GM21737 (cell line): ENCODE data around the gene C16orf74.
A peak's percentile ranks its signal among the peaks of the same experiment; 100 is the strongest.

Source experiments
- ATAC-seq: cut with Tn5 transposase; IDR thresholded peaks from one replicate; pipeline ENCODE4 v1.9.1; 2021; ENCODE audit warnings: mild to moderate bottlenecking, moderate library complexity; ENCODE audit not compliant: unreplicated experiment

The C16orf74 gene

DNA sequence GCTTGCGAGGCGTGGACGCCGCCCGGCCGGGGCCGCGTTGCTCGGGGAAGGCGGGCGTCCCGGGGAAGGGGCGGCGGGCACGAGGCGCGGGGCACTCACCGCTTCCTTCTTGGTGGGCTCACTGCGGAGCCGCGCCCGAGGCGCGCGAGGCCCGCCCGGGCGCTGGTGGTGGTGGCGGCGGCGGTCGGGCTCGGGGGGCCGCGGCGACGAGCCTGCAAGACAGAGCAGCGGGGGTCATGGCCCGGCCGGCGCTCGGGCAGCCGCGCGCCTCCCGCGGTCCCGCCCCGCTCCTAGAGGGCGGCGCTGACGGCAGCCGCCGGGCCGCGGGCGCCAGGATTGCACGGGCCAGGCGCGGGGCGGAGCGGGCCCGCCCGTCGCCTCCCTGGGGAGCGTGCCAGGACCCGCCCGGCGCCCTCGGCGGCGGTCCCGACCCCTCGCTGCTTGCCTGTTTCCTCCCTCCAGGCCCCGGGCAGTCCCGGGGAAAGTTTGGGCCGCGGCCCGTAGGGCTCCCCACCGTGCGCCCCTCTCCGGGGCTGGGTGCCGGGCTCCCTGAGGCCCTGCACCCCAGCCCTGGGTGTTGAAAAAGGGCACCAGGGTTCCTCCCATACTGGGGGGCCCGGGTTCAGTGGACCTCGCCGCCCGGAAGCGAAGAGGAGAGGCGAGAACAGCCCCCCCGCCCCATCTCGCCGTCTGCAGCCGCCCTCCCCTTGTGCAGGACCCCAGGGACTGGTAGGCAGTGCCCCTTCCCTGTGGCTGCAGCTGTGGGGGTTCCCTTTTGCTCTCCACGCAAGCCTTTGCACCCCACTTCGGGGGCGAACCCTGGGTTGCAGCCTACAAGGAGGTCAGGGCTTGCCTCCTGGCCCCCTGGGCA lies at the start of gene C16orf74:
Gene C16orf74, minus strand, starts transcription at position 270 of the 871 bp plus-strand sequence. CDS start 15,879 bp downstream, outside the sequence.
- ATAC-seq: peak; percentile 42

GRCh38 chr16:85800321-85800669 lies 49.4 kb upstream of the C16orf74 start:
- peak; percentile 5 for ATAC-seq

GRCh38 chr16:85799497-85800320 lies 48.8 kb upstream of the C16orf74 start, which contains the start of the genes COX4I1 and EMC8:
COX4I1 (plus strand) TSS chr16:85799695; CDS start chr16:85801206, 1,511 bp downstream.
EMC8 (minus strand) TSS chr16:85799544; CDS start chr16:85799295, 249 bp downstream.
- peak; percentile 68 for ATAC-seq

DNA sequence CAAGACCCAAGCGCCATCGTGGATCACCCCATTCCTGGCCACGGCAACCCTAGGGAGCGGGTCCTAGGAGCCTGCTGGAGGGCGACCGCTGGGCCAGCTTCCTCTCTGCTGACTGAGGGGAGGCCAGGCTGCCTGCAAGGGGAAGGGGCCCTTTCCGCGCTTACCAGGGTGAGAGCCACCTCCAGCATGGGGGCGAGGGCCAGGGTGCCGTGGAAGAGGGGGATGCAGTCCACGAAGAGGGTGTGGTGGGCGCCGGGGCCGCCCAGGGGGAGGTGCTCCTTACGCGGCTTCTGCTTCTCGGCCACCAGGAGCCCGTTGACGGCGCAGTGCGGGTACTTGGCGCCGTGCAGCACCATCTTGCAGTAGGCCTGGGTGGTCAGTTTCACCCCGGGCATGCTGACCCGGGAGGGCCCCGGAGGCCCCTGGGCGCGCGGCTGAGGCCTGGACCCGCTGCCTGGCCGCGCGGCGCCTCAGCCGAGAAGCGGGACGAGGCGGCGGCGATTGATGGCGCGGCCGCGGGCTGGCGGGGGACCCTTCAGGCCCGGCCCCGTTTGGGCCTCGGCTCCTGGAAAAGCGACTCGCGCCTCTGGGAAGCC lies 48.1 kb upstream of the C16orf74 start:
- peak; percentile 14 for ATAC-seq

- ATAC-seq: no peak
Observed at GRCh38 chr16:85798283-85798776, 47.4 kb upstream of the C16orf74 start.

GRCh38 chr16:85796599-85796998 lies 45.7 kb upstream of the C16orf74 start:
- no peak for ATAC-seq

DNA sequence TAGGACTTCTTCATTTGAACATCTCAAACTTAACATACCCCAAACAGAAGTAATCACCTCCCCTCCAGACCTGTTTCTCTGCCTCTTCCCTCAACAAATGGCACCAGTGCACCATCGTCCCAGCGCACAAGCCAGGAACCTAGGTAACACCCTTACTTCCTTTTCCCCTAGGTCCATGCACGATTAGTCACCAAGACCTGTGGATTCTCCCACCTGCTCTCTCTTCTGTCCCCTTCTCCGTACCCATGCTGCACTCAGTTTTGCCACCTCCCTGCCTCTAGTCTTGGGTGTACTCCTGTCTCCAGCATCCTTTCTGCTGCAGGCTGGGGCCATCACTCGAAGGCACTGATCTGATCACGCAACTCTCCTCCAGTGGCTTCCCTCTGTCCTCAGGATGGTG lies 45.3 kb upstream of the C16orf74 start:
- no peak for ATAC-seq

DNA sequence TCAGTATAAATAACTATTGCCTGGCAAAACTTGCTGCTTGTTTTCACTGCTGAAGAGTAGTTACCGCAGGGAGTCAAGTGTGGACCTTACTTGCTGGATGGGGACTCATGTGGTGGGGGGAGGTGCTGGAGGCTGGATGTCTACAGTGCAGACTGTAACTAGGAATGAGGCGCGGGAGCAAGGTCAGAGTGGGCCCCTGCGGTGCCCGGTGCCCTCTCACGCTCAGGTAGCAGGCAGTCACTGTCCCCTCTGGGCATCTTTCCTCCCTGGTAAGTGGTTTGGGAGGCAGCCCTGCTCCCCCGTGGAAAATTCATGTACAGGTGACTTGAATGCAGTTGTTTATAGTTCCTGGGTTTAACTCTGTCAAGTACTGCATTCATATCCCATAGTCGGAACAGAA lies 43.8 kb upstream of the C16orf74 start:
- ATAC-seq: no peak

- no peak for ATAC-seq
Observed at GRCh38 chr16:85793662-85794298, 42.9 kb upstream of the C16orf74 start.

DNA sequence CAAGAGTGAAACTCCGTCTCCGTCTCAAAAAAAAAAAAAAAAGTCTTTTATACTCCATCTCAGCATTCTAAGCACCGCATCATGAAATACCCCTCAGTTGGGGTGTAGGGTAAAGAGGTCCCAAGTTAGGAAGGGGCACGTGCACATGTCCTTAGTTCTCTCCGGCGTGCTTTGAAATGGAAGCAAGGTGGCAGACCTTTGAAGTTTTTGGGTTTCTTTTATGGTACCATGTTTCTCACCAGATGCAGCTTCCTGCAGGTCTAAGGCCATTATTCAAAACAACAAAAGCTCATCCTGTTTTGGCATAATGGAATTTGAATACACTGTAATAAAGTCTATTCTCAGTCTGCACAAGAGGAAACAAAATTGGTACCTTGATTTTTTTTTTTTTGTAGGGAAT lies 38.9 kb upstream of the C16orf74 start:
- no peak for ATAC-seq

DNA sequence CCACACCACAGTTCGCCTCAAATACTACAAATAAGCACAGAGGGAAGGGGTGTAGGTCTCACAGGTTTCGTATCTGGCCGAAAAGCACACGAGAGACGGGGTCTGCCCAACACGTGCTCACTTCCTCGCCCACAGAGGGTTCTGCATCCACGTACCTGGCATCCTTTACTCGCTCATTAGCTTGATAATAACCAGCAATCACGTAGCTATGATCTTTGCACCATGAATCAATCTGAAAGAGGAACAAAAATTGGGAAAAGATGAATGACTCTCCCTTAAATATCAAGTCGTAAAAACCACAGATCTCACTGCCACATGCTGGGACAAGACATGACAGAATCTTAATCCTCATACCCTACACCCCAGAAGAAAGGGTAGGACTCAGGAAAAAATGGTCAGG lies 37.9 kb upstream of the C16orf74 start:
- ATAC-seq: no peak

DNA sequence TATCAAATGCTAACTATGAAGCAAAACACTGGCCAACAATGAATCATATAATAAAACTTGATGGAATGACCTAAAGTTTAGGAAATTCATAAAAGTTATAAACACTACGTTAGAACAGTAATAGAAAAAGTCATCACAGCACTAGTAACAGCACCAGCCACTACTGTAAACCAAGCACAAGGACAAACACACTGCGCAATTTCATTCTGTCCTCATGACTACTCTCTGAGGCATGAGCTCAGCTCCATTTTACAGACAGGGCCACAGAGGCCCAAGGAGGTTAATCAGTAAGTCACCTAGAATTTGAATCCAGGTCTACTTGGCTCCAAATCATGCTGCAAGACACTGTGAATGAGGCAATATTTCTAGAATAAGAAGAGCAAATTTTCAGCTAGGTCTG lies 35.0 kb upstream of the C16orf74 start:
- ATAC-seq: no peak

DNA sequence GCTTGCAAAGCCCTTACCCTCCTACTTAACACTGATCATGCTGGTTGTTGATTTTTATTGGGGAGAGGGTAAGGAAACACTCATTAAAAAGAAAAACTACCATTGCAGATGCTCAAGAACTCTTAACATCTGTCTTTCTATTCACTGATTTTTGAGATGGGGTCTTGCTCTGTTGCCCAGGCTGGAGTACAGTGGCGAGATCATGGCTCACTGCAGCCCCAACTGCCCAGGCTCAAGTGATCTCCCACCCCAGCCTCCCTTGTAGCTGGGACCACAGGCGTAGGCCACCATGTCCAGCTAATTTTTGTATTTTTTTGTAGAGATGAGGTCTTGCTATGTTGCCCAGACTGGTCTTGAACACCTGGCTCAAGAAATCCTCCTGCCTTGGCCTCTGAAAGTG lies 33.9 kb upstream of the C16orf74 start:
- no peak for ATAC-seq

DNA sequence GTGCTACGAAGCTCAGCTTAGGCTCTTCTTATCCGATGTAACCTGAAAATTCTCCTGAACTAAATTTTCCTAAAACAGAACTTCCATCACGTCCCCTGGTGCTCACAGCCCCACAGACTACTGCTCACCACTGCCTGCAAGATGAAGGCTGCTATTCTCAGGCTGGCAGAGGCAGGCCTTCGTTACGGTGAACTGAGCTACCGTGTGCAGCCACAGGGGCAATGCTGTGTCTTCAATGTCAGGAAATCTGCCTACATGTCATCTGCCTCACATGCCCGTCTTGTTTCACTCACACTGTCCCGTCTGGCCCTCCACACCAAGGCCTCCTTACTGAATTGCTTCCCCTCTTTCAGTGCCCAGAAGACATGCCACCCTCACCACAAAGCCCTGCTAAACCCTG lies 32.5 kb upstream of the C16orf74 start:
- no peak for ATAC-seq

DNA sequence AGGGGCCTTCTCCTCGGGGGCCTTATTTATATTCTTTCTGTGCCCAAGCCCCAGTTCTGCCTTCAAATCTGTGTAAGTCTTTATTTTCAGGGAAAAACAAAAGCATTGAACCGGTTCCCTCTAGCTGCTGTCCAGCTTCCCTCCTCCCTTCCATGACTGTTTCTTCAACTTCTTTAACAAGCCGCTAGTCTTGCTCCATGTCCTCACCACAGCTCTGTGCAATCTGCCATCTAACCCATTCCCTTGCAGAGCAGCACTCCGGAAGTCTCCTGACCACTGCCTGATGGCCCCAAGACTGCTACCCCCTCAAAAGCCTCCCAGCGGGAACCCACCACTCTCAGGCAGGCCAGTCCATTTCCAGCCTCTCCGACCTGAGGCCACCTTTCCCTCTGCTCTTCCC lies 31.6 kb upstream of the C16orf74 start:
- no peak for ATAC-seq

DNA sequence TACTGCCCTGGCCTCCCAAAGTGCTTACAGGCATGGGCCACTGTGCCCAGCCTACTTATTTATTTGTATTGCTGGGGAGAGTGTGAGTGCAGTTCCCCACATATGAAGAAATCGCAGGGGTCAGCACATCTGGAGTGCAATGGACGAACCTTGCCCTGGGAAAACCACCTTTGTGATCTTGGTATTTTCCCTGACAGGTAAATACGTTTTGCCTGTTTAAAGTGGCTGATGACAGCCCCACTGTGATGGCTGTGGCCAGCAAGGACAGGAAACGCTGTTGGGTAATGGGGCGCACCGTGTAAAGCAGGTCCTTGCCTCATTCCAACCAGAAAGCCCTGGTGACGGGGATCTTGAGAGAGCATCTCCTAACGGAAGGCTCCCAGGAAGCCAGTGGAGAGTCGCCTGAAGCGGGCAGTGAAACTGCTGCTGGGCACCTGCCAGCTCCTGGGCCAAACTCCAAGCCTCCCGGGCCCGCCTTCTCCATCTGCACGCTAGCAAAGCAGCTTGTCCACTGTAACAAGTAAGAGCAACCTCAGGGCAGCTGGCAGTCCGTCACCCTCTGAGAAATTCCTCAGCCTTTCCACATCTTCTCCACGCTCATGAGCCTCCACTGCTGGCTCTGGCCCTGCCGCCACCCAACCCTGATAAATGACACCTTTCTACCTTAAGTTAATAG lies 30.9 kb upstream of the C16orf74 start:
- ATAC-seq: no peak

- no peak for ATAC-seq
Observed at GRCh38 chr16:85781156-85781555, 30.3 kb upstream of the C16orf74 start.

DNA sequence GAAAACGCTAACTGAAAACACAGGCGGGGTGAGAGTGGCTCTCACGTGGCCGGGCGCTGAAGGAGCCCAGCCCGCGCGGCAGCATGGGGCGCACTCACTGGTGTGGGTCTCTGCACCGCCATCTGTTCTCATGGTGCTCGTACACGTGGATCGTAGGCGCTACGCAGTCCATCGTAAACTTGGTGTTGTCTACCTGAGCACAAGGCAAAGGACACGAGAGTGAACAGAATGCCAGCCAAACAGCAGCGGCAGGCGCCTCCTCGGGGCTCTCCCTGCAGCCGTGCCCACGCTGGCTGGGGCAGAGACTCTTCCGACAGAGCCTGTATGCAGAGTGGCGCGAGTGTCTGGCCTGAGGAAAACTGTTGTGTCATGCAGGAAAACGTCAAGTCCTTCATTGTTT lies 29.4 kb upstream of the C16orf74 start:
- ATAC-seq: no peak

- ATAC-seq: no peak
Observed at GRCh38 chr16:85778873-85779272, 28.0 kb upstream of the C16orf74 start.
